Measurements from ENCODE around the gene NEO1. TPM values are rescaled to one million over a fixed set of nuclear protein-coding genes. Genes with fewer than 3 reads are reported as not detected.
A peak's percentile ranks its signal among the peaks of the same experiment; 100 is the strongest.

Gene NEO1
- total and polyA plus RNA-seq, 11 donors = 4.4 to 31.5 (median 11.9) TPM

- H3K4me1 ChIP-seq = peaks cover 0 to 27% (median 6%) of the 10 kb centered on the region in 12 donors
- H3K36me3 ChIP-seq = peaks cover 0 to 6% (median 0%) of the 10 kb centered on the region in 9 donors
- ATAC-seq (peak in 1 of 4 donors; percentile 24), DNase-seq (peak in 1 of 5 donors; percentile 60)
- H3K27ac ChIP-seq = no peak overlapping the region
- intact Hi-C loops (cut with DNase I) = no loop called here
- H3K9me3 ChIP-seq = no peaks in the 10 kb centered on the region
- H3K4me3 ChIP-seq = no peak overlapping the region
- peaks cover 0 to 6% (median 0%) of the 10 kb centered on the region in 9 donors for H3K27me3 ChIP-seq
- WGBS, 4 donors = 55 to 68% (median 59%) methylated on average over 14 to 15 of the region's 15 CpGs
- TF ChIP-seq POLR2A (IDR thresholded peaks at IDR 0.05) (no peak), CTCF (IDR thresholded peaks at IDR 0.05) (no peak)
These were observed 278.2 kb downstream of the NEO1 start for GRCh38 chr15:73330206-73331051.

GRCh38 chr15:73331501-73331900 is 279.2 kb downstream of the NEO1 start:
- no peak for ATAC-seq
- H3K4me1 ChIP-seq = peaks cover 0 to 26% (median 6%) of the 10 kb centered on the region in 12 donors
- WGBS, 4 donors = 94 to 95% (median 94%) methylated on average over 5 of the region's 5 CpGs
- no peak overlapping the region for H3K4me3 ChIP-seq
- intact Hi-C loops (cut with DNase I) = no loop called here
- DNase-seq = peak in 2 of 5 donors; percentile 5 to 37
- no peak overlapping the region for H3K27ac ChIP-seq
- H3K9me3 ChIP-seq = no peaks in the 10 kb centered on the region
- H3K27me3 ChIP-seq = peaks cover 0 to 2% (median 0%) of the 10 kb centered on the region in 9 donors
- TF ChIP-seq POLR2A (IDR thresholded peaks at IDR 0.05) = no peak
- TF ChIP-seq CTCF (IDR thresholded peaks at IDR 0.05) = no peak
- peaks cover 0 to 6% (median 0%) of the 10 kb centered on the region in 9 donors for H3K36me3 ChIP-seq

GRCh38 chr15:73331991-73332925 is 280.0 kb downstream of the NEO1 start:
- Histone ChIP-seq H3K27ac (no peak overlapping the region), H3K4me3 (no peak overlapping the region), H3K4me1 (peaks cover 0 to 26% (median 6%) of the 10 kb centered on the region in 12 donors), H3K36me3 (peaks cover 0 to 6% (median 0%) of the 10 kb centered on the region in 9 donors), H3K27me3 (no peaks in the 10 kb centered on the region), H3K9me3 (no peaks in the 10 kb centered on the region)
- 90 to 93% (median 92%) methylated on average over 15 to 19 of the region's 19 CpGs for WGBS, 4 donors
- ATAC-seq = no peak
- DNase-seq = peak in 2 of 5 donors; percentile 10 to 36
- intact Hi-C loops (cut with DNase I) = no loop called here
- no peak for TF ChIP-seq CTCF (IDR thresholded peaks at IDR 0.05)
- TF ChIP-seq POLR2A (IDR thresholded peaks at IDR 0.05) = no peak
